Spinal cord (tissue), 10 donors: ENCODE measurements around the gene HHEX. TPM values are rescaled to one million over a fixed set of nuclear protein-coding genes. Genes with fewer than 3 reads are reported as not detected.
"Not testable (repeated sequence)": the region's sequence is repeated elsewhere in the genome, so short reads cannot be mapped to it uniquely, and the experiment has no call there.

ENCODE experiments used
- DNase-seq, 6 donors: peaks; one replicate each; pipeline versions ENCODE4 v3.0.0 to v3.0.0-alpha.2; 2013 to 2015; ENCODE audit warnings: low spot score in 6 of 6, low read depth in 4 of 6
- H3K27ac ChIP-seq: one replicate; pipeline ENCODE4 v1.5.1; 2013; ENCODE audit warnings: low read depth, low read length, control low read depth
- H3K27me3 ChIP-seq: one replicate; pipeline ENCODE4 v1.6.1; 2013; ENCODE audit warnings: low read length; ENCODE audit not compliant: control insufficient read depth, insufficient read depth
- H3K36me3 ChIP-seq: one replicate; pipeline ENCODE4 v1.6.1; 2013; ENCODE audit warnings: low read length; ENCODE audit not compliant: control insufficient read depth, insufficient read depth
- H3K4me1 ChIP-seq: one replicate; pipeline ENCODE4 v1.6.1; 2013; ENCODE audit warnings: low read length; ENCODE audit not compliant: control insufficient read depth, insufficient read depth
- H3K4me3 ChIP-seq: one replicate; pipeline ENCODE4 v1.5.1; 2013; ENCODE audit warnings: low read depth, low read length, control low read depth
- H3K9me3 ChIP-seq: one replicate; pipeline ENCODE4 v1.6.1; 2013; ENCODE audit warnings: low read length; ENCODE audit not compliant: control insufficient read depth, insufficient read depth
- WGBS: methylation state at CpG from one replicate; pipeline ENCODE4 v1.1.5; 2013; ENCODE audit warnings: missing lambda C conversion rate; ENCODE audit not compliant: insufficient coverage; 5-methylcytosine and 5-hydroxymethylcytosine counted together
- long read RNA-seq, 4 donors: transcript quantifications; one replicate each; lab custom pipeline, GENCODE V29; 2026
- polyA plus RNA-seq, 2 donors: library from polyadenylated mRNA; unstranded; fragments of 120-200 nt; gene quantifications; one replicate each; pipeline ENCODE4 v1.2.1, GENCODE V29; 2013; ENCODE audit not compliant: insufficient read length in 2 of 2
- total RNA-seq, 2 donors: library from RNA; depleted of rRNA in 1 of 2; stranded (reverse); fragments of 120-200 nt in 1 of 2; fragments of >200 nt in 1 of 2; gene quantifications; one replicate each; pipeline versions ENCODE4 v1.2.3 to v1.2.4, GENCODE V29; 2013 to 2014
- donor health status: healthy.

The HHEX gene
- total RNA-seq, result 1 to 10 TPM; 6.0 to 6.8 TPM
- 1 to 10 TPM; 7.4 to 8.8 TPM for polyA plus RNA-seq
- long read RNA-seq, donor 1, partial matches to known transcripts, result 0 of 2 reads
- long read RNA-seq, donor 1, other reads (novel, unspliced or antisense), result 0 of 2 reads
- long read RNA-seq, donor 2, partial matches to known transcripts, result 0 of 2 reads
- long read RNA-seq, donor 2, other reads (novel, unspliced or antisense), result 0 of 2 reads
- long read RNA-seq, donor 3, partial matches to known transcripts, result 0 of 3 reads
- long read RNA-seq, donor 3, other reads (novel, unspliced or antisense), result 0 of 3 reads
- long read RNA-seq, donor 4, transcript HHEX-201 (4 exons, 1,727 nt), result major isoform, 21 of 25 reads
- long read RNA-seq, donor 4, partial matches to known transcripts, result 0 of 25 reads
- long read RNA-seq, donor 4, other reads (novel, unspliced or antisense), result 0 of 25 reads

DNA sequence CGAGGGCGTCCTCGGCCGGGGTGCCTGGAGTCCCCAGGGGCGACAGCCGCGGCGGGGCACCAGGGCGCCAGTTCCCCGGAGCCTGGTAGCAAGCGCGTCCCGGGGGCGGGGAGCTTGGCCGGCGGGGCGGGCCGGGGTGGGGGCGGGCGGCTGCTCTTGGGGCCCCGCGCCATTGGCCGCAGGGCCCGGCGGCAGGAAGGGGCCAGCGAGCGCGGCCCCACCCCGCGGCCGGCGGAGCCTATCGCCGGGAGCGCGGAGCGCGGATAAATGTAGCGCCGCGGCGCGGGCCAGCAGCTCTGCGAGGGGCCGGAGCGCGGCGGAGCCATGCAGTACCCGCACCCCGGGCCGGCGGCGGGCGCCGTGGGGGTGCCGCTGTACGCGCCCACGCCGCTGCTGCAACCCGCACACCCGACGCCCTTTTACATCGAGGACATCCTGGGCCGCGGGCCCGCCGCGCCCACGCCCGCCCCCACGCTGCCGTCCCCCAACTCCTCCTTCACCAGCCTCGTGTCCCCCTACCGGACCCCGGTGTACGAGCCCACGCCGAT, at the start of gene HHEX:
TSS of gene HHEX (plus strand) at position 293 of the 548 bp plus-strand sequence. CDS start at position 325, 32 bp downstream.
- Histone ChIP-seq H3K4me3 (peak within 1 kb of the TSS; percentile 37), H3K4me1 (peaks cover 27% of the 10 kb centered on the region), H3K27me3 (peaks cover 72% of the 10 kb centered on the region), H3K9me3 (peaks cover 5% of the 10 kb centered on the region), H3K36me3 (no peaks in the 10 kb centered on the region), H3K27ac (no peak within 1 kb of the TSS)
- WGBS, result under 1% methylated on average over 78 of the region's 79 CpGs
- DNase-seq, result peak in 1 of 6 donors; percentile 31

DNA sequence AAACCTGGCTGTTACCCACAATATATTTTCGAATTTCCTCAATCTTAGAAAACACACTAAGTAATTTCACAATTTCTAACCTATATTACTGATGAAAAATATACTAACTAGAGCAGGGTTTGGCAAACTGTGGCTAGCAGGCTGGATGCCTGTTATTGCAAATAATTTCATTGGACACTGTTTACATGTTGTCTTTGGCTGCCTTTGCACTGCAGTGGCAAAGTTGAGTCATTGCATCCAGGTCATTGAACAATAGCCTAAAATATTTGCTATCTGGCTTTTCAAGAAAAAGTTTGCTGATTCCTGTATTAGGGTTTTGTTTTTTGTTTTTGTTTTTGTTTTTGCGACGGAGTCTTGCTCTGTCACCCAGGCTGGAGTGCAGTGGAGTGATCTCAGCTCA, 49.6 kb upstream of the HHEX start:
- H3K4me1 ChIP-seq, result no peaks in the 10 kb centered on the region
- 93% methylated on average over 2 of the region's 3 CpGs for WGBS
- no peak for DNase-seq
- H3K27me3 ChIP-seq, result no peaks in the 10 kb centered on the region
- no peaks in the 10 kb centered on the region for H3K9me3 ChIP-seq
- no peak overlapping the region for H3K27ac ChIP-seq
- H3K4me3 ChIP-seq, result no peak overlapping the region
- H3K36me3 ChIP-seq, result no peaks in the 10 kb centered on the region

DNA sequence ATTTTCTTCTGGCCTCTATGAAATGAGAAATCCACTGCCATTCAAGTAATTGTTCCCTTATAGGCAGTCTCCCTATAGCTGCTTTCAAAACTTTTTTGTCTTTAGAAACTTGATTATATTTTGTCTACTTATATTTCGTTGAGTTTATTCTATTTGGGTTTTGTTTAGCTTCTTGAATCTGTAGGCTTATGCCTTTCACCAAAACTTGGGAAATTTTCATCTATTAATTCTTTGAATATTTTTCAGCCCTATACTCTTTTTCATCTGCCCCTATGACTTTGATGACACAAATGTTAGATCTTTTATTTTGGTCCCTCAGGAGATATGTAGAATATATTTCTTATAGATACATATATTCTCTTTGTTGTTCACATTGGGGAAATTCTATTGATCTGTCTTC, 48.3 kb upstream of the HHEX start:
- Histone ChIP-seq H3K36me3 (no peaks in the 10 kb centered on the region), H3K27me3 (no peaks in the 10 kb centered on the region), H3K4me3 (no peak overlapping the region), H3K27ac (no peak overlapping the region), H3K4me1 (no peaks in the 10 kb centered on the region), H3K9me3 (no peaks in the 10 kb centered on the region)
- no CpG with 5 or more reads among the region's 1 CpG for WGBS
- DNase-seq, result no peak

DNA sequence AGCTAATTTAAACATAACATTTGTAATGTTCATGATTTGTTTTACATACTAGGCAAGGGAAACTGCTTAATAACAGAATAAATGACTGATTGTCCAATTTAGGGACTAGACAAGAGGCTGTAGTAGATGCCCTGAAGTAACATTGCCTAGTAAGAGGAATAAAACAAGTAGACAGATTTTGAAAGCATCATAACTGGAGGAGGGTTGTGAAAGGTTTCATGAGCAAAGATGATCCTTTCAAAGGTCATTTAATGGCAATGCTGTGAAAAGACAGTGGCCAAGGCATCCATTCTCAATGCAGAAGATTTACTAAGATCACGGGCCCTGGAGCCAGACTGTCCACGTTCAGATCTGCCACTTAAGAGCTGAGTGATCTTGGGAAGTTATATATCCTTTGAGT, 44.8 kb upstream of the HHEX start:
- no CpG with 5 or more reads among the region's 2 CpGs for WGBS
- Histone ChIP-seq H3K27ac (no peak overlapping the region), H3K36me3 (no peaks in the 10 kb centered on the region), H3K4me1 (no peaks in the 10 kb centered on the region), H3K27me3 (no peaks in the 10 kb centered on the region), H3K9me3 (no peaks in the 10 kb centered on the region), H3K4me3 (no peak overlapping the region)
- DNase-seq, result no peak

DNA sequence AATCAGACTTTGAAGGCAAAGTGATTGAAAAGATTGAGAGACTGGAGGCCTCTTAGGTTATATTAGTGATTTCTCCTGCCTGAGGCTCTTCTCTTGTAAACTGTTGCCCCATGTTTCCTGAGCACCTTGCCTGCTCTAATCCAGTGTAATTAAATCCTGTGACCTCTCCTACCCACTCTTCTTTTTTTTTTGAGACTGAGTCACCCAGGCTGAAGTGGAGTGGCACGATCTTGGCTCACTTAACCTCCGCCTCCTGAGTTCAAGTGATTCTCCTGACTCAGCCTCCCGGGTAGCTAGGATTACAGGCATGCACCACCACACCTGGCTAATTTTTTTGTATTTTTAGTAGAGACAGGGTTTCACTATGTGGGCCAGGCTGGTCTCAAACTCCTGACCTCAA, 38.9 kb upstream of the HHEX start:
- H3K4me3 ChIP-seq, H3K27ac ChIP-seq, DNase-seq, H3K36me3 ChIP-seq, H3K9me3 ChIP-seq, H3K4me1 ChIP-seq, H3K27me3 ChIP-seq: not testable (repeated sequence)
- WGBS, result no CpG with 5 or more reads among the region's 3 CpGs

DNA sequence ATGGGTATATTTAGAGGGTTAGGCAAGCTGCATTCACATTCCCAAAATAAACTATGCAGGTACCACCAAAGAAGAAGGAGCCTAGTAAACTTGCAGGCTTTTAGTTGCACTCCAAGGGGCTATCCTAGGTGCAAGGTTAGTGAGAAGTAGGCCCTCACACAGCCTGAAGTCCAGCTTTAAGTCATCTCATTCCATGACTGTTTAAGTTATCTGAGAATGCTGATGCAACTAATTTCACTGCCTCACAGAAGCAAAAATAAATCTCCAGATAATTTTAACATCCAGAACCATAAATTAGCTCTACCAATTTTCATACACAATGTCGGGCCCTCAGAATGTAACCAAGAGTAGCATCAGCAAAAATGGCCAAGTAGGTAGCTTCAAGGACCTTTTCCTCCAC, 34.3 kb upstream of the HHEX start:
- H3K4me1 ChIP-seq, result no peaks in the 10 kb centered on the region
- H3K27me3 ChIP-seq, result no peaks in the 10 kb centered on the region
- WGBS, result 100% methylated on average over 1 of the region's 1 CpG
- no peak overlapping the region for H3K27ac ChIP-seq
- no peaks in the 10 kb centered on the region for H3K9me3 ChIP-seq
- peaks cover 2% of the 10 kb centered on the region for H3K36me3 ChIP-seq
- no peak for DNase-seq
- no peak overlapping the region for H3K4me3 ChIP-seq

DNA sequence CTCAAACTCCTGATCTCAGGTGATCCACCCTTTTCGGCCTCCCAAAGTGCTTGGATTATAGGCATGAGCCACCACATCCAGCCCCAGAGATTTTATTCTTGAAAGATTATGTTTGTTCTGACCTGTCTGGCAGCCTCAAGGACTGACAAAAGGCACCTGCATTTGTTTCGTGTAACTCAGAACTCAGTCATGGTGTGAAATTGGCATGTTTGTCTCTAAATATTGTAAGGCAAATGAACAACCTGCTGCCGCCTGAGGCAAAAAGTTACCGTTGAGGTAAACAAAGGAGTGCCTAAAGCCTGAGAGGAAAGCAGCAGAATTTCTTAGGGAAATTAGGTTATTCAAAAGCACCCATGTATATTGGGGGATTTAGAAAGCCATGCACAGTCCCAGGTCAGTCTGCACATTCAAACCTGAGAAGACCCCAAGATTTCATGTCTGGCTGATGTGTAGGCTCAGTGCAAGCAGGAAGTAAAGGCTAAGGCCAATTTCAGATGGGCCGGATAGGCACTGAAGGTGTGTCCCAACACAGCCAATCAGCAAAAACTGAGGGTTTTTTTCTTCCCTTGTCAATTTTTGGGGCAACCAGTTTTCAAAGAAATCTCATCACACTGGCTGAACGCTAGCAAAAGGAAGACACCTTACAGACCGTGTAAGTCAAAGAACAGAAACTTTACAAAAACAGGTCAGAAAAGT, 33.3 kb upstream of the HHEX start:
- WGBS, result 91% methylated on average over 4 of the region's 7 CpGs
- no peaks in the 10 kb centered on the region for H3K9me3 ChIP-seq
- H3K27ac ChIP-seq, result no peak overlapping the region

DNA sequence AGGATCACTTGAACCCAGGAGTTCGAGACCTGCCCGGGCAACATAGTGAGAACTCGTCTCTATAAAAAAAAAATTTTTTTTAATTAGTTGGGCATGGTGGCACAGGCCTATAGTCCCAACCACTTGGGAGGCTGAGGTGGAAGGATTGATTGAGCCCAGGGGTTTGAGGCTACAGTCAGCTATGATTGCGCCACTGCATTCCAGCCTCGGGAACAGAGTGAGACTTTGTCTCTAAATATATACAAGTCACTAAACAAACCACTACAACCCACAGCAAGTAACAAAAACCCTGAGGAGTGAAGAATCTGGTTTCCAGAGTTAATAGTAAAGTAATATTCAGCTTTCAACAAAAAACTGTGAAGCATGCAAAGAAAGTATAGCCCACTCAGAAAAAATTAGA, 32.7 kb upstream of the HHEX start:
- no peak overlapping the region for H3K4me3 ChIP-seq
- peaks cover 2% of the 10 kb centered on the region for H3K36me3 ChIP-seq
- 100% methylated on average over 2 of the region's 5 CpGs for WGBS
- H3K4me1 ChIP-seq, result no peaks in the 10 kb centered on the region
- DNase-seq, result no peak
- H3K27ac ChIP-seq, result no peak overlapping the region
- no peaks in the 10 kb centered on the region for H3K27me3 ChIP-seq
- H3K9me3 ChIP-seq, result no peaks in the 10 kb centered on the region

More for the DNA sequence above, 33.3 kb upstream of the HHEX start:
- DNase-seq, result no peak
- H3K4me1 ChIP-seq, result no peaks in the 10 kb centered on the region
- no peak overlapping the region for H3K4me3 ChIP-seq
- H3K27me3 ChIP-seq, result no peaks in the 10 kb centered on the region
- H3K36me3 ChIP-seq, result peaks cover 2% of the 10 kb centered on the region

DNA sequence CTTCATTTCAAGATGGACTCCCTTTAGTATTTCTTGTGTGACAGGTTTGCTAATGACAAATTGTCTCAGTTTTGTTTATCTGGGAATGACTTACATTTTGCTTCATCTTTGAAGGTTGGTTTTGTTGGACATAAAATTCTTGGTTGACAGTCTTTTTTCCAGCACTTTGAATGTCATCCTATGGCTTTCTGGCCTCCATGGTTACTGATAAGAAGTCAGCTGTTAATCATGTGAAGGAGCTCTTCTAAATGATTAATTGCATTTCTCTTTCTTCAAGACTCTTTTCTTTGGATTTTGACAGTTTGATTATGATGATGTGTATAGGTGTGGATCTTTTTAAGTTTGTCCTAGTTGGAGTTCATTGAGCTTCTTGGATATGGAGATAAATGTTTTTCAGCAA, 26.9 kb upstream of the HHEX start:
- Histone ChIP-seq H3K4me1 (no peaks in the 10 kb centered on the region), H3K27ac (no peak overlapping the region), H3K9me3 (no peaks in the 10 kb centered on the region), H3K36me3 (no peaks in the 10 kb centered on the region), H3K4me3 (no peak overlapping the region), H3K27me3 (no peaks in the 10 kb centered on the region)
- DNase-seq, result no peak

DNA sequence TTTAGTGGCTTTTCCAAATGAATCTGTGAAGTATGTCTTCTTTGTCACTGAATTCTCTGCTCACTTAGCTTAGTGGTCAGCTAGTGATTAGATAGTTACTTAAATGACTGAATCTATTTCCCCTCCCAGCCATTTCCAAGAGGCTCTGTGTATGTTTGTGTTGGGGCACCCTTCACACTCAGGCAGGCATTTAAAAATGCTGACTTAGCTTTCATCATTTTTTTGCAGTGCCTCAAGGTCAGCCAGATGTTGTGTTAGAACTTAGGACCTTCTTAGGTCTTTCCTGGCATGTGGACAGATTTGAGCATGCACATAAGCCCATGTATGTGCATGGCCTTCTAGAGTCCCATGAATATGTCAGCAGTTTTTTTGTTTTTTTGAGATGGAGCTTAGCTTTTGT, 25.4 kb upstream of the HHEX start:
- no peak overlapping the region for H3K27ac ChIP-seq
- H3K4me1 ChIP-seq, result no peaks in the 10 kb centered on the region
- H3K4me3 ChIP-seq, result no peak overlapping the region
- H3K9me3 ChIP-seq, result no peaks in the 10 kb centered on the region
- no peak for DNase-seq
- H3K36me3 ChIP-seq, result no peaks in the 10 kb centered on the region
- H3K27me3 ChIP-seq, result no peaks in the 10 kb centered on the region
